Measurements from ENCODE around the gene NUP35.

DNA sequence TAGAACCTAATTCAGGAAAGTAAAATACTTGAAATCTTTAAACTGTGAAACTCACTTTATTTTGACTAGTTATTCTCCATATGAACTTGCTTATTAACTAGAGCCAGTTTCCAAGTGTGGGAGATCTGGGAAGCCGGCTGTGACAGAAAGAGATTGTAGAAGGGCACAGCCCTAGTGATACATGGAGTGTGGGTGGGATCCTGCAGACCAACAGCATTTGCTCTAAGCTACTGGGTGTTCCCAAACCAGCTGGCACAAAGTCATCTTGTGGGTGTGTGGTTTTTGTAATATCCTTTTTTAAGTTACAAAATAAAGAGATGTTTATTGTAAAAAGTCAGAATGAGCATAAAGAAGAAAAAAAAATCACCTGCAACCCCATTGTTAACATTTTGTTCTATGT lies 42.3 kb upstream of the NUP35 start:
- no peak for TF ChIP-seq POLR2A (IDR thresholded peaks at IDR 0.05)
- TF ChIP-seq, protein P1, sequence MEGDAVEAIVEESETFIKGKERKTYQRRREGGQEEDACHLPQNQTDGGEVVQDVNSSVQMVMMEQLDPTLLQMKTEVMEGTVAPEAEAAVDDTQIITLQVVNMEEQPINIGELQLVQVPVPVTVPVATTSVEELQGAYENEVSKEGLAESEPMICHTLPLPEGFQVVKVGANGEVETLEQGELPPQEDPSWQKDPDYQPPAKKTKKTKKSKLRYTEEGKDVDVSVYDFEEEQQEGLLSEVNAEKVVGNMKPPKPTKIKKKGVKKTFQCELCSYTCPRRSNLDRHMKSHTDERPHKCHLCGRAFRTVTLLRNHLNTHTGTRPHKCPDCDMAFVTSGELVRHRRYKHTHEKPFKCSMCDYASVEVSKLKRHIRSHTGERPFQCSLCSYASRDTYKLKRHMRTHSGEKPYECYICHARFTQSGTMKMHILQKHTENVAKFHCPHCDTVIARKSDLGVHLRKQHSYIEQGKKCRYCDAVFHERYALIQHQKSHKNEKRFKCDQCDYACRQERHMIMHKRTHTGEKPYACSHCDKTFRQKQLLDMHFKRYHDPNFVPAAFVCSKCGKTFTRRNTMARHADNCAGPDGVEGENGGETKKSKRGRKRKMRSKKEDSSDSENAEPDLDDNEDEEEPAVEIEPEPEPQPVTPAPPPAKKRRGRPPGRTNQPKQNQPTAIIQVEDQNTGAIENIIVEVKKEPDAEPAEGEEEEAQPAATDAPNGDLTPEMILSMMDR (IDR thresholded peaks at IDR 0.05) = no peak

Measured in transverse colon (tissue), 3 donors.